ENCODE results near the gene COX7B2. TPM values are rescaled to one million over a fixed set of nuclear protein-coding genes. Genes with fewer than 3 reads are reported as not detected.

COX7B2 gene, protein sequence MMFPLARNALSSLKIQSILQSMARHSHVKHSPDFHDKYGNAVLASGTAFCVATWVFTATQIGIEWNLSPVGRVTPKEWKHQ
- total RNA-seq, result not detected in 2 replicates

DNA sequence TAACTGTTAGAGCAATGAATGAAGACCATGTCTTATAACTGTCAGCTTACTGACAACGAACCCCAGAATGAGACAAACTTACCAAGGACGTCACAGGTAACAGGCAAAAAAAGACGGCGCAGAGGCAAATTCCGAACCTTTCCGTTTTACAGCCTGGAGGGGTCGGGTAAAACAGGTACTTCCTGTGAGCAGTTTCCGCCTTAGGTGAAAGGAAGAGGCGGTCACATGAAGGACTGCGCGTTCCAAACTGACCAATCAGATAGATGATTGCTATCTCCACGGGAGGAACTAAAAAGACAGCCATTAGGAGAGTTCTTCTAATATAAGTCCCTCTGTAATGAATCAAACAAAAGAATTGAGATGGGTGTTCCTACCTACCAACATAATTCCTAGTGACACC lies at the start of gene COX7B2:
COX7B2 (minus strand) TSS at position 168 of the 400 bp plus-strand sequence. CDS start 174,053 bp downstream, outside the sequence.

Other genes with a start within 250 kb of the COX7B2 start
- not detected in 2 replicates for gene GABRA4, start 84.3 kb upstream of the COX7B2 start, total RNA-seq
- not detected in 2 replicates for gene GABRB1, start 122.3 kb upstream of the COX7B2 start, total RNA-seq

Measured in airway epithelial cell (primary cell).